ENCODE results near the gene SLC35D3.

- TF ChIP-seq CTCF (IDR thresholded peaks at IDR 0.05), result no peak
- TF ChIP-seq EP300 (IDR thresholded peaks at IDR 0.05), result no peak
Measured at GRCh38 chr6:136952714-136953260, 30.7 kb downstream of the SLC35D3 start.
